ENCODE results near the gene ZFP92. TPM values are rescaled to one million over a fixed set of nuclear protein-coding genes. Genes with fewer than 3 reads are reported as not detected.
A peak's percentile ranks its signal among the peaks of the same experiment; 100 is the strongest.

The ZFP92 gene
- 0.09 and 0.16 TPM in 2 replicates for total RNA-seq (2022)
- Bru-seq, nascent RNA: percentile 14 among the genes with signal in this experiment
- percentile 25 among the genes with signal in this experiment for BruChase-seq, experiment 1, labeled RNA remaining after a 2-hour chase
- BruChase-seq, experiment 2, labeled RNA remaining after a 6-hour chase: percentile 9 among the genes with signal in this experiment
- long read RNA-seq: 0 reads

GRCh38 chrX:153411255-153411987 lies at the start of gene ZFP92:
ZFP92 (plus strand) TSS chrX:153411472; CDS start chrX:153418323, 6,851 bp downstream.
- Histone ChIP-seq H3K36me3 (ENCODE audit: control insufficient read depth, insufficient read depth, low read length) (no peaks in the 10 kb centered on the region), H3K4me1 (no peaks in the 10 kb centered on the region), H3K9me3 (no peaks in the 10 kb centered on the region), H3K4me3 (ENCODE audit: low read depth, low read length) (peak within 1 kb of the TSS; percentile 29), H3K27me3 (replicated peaks; ENCODE audit: control insufficient read depth, insufficient read depth, low read length) (no peaks in the 10 kb centered on the region)
- peaks cover 8% of the 10 kb centered on the region for H3K27me3 Mint-ChIP-seq (ENCODE audit: insufficient read depth, unreplicated experiment)
- BruUV-seq (replicated peaks): no TSS peak
- ChIA-PET POLR2A (no interaction called here), CTCF (no interaction called here)
- DNase-seq: no peak
- peak within 1 kb of the TSS; percentile 27 for H3K4me3 Mint-ChIP-seq (ENCODE audit: unreplicated experiment)
- intact Hi-C loops (cut with micrococcal nuclease; ENCODE audit: unreplicated experiment): no loop called here
- H3K9me3 Mint-ChIP-seq (ENCODE audit: unreplicated experiment): no peaks in the 10 kb centered on the region
- H3K4me1 Mint-ChIP-seq (ENCODE audit: low read depth, unreplicated experiment): no peaks in the 10 kb centered on the region
- no peaks in the 10 kb centered on the region for H3K36me3 Mint-ChIP-seq (ENCODE audit: insufficient read depth, unreplicated experiment)
- no peak within 1 kb of the TSS for H3K27ac Mint-ChIP-seq (ENCODE audit: unreplicated experiment)
- no peak for TF ChIP-seq CTCF (IDR thresholded peaks at IDR 0.05; ENCODE audit: insufficient read depth in 1 of 2, low read depth in 1 of 2, low read length in 1 of 2, severe bottlenecking in 1 of 2, unreplicated experiment in 1 of 2)

GRCh38 chrX:153361781-153362397 lies 49.4 kb upstream of the ZFP92 start:
- BruUV-seq (replicated peaks): no TSS peak
- TF ChIP-seq CTCF (IDR thresholded peaks at IDR 0.05; ENCODE audit: insufficient read depth in 1 of 2, low read depth in 1 of 2, low read length in 1 of 2, severe bottlenecking in 1 of 2, unreplicated experiment in 1 of 2): no peak
- Histone ChIP-seq H3K4me1 (no peaks in the 10 kb centered on the region), H3K9me3 (no peaks in the 10 kb centered on the region), H3K4me3 (ENCODE audit: low read depth, low read length) (no peak overlapping the region), H3K36me3 (ENCODE audit: control insufficient read depth, insufficient read depth, low read length) (no peaks in the 10 kb centered on the region), H3K27me3 (replicated peaks; ENCODE audit: control insufficient read depth, insufficient read depth, low read length) (no peaks in the 10 kb centered on the region)
- no peak overlapping the region for H3K4me3 Mint-ChIP-seq (ENCODE audit: unreplicated experiment)
- no peaks in the 10 kb centered on the region for H3K4me1 Mint-ChIP-seq (ENCODE audit: low read depth, unreplicated experiment)
- intact Hi-C loops (cut with micrococcal nuclease; ENCODE audit: unreplicated experiment): no loop called here
- no peaks in the 10 kb centered on the region for H3K27me3 Mint-ChIP-seq (ENCODE audit: insufficient read depth, unreplicated experiment)
- no peaks in the 10 kb centered on the region for H3K36me3 Mint-ChIP-seq (ENCODE audit: insufficient read depth, unreplicated experiment)
- ChIA-PET POLR2A (no interaction called here), CTCF (no interaction called here)
- no peak for DNase-seq
- H3K9me3 Mint-ChIP-seq (ENCODE audit: unreplicated experiment): no peaks in the 10 kb centered on the region
- no peak overlapping the region for H3K27ac Mint-ChIP-seq (ENCODE audit: unreplicated experiment)

GRCh38 chrX:153365670-153366069 lies 45.6 kb upstream of the ZFP92 start:
- H3K36me3 Mint-ChIP-seq (ENCODE audit: insufficient read depth, unreplicated experiment): no peaks in the 10 kb centered on the region
- CTCF ChIA-PET: no interaction called here
- TF ChIP-seq CTCF (IDR thresholded peaks at IDR 0.05; ENCODE audit: insufficient read depth in 1 of 2, low read depth in 1 of 2, low read length in 1 of 2, severe bottlenecking in 1 of 2, unreplicated experiment in 1 of 2): no peak
- no peaks in the 10 kb centered on the region for H3K4me1 Mint-ChIP-seq (ENCODE audit: low read depth, unreplicated experiment)
- POLR2A ChIA-PET: no interaction called here
- Histone ChIP-seq H3K36me3 (ENCODE audit: control insufficient read depth, insufficient read depth, low read length) (no peaks in the 10 kb centered on the region), H3K27me3 (replicated peaks; ENCODE audit: control insufficient read depth, insufficient read depth, low read length) (no peaks in the 10 kb centered on the region), H3K9me3 (no peaks in the 10 kb centered on the region), H3K4me3 (ENCODE audit: low read depth, low read length) (no peak overlapping the region), H3K4me1 (no peaks in the 10 kb centered on the region)
- H3K27me3 Mint-ChIP-seq (ENCODE audit: insufficient read depth, unreplicated experiment): peaks cover 4% of the 10 kb centered on the region
- H3K27ac Mint-ChIP-seq (ENCODE audit: unreplicated experiment): no peak overlapping the region
- intact Hi-C loops (cut with micrococcal nuclease; ENCODE audit: unreplicated experiment): no loop called here
- no peak for DNase-seq
- no peaks in the 10 kb centered on the region for H3K9me3 Mint-ChIP-seq (ENCODE audit: unreplicated experiment)
- H3K4me3 Mint-ChIP-seq (ENCODE audit: unreplicated experiment): no peak overlapping the region
- BruUV-seq (replicated peaks): no TSS peak

Measured in Caco-2 (cell line).